HPDE6-E6E7 (cell line): ENCODE measurements around the gene CREB3.

Experiments used
- DNase-seq: peaks from one replicate; pipeline ENCODE4 v3.0.0; 2011; ENCODE audit warnings: missing footprints; ENCODE audit errors: extremely low spot score

The CREB3 gene

GRCh38 chr9:35702696-35703095 lies 29.8 kb upstream of the CREB3 start:
- no peak for DNase-seq

- no peak for DNase-seq
Measured at GRCh38 chr9:35703906-35704672, 28.4 kb upstream of the CREB3 start.

- no peak for DNase-seq
Measured at GRCh38 chr9:35705372-35705771, 27.1 kb upstream of the CREB3 start.

- DNase-seq, result no peak
Measured at GRCh38 chr9:35705836-35706430, 26.5 kb upstream of the CREB3 start.

GRCh38 chr9:35706951-35707350 lies 25.5 kb upstream of the CREB3 start:
- DNase-seq, result no peak

- no peak for DNase-seq
Measured at GRCh38 chr9:35708146-35708545, 24.3 kb upstream of the CREB3 start.

GRCh38 chr9:35710818-35711500 lies 21.5 kb upstream of the CREB3 start:
- DNase-seq, result no peak

- DNase-seq, result no peak
Measured at GRCh38 chr9:35711501-35712428, 20.7 kb upstream of the CREB3 start.

- DNase-seq, result no peak
Measured at GRCh38 chr9:35712762-35713400, 19.6 kb upstream of the CREB3 start.

- DNase-seq, result no peak
Measured at GRCh38 chr9:35713578-35713977, 18.9 kb upstream of the CREB3 start.

GRCh38 chr9:35714123-35714522 lies 18.3 kb upstream of the CREB3 start:
- no peak for DNase-seq

GRCh38 chr9:35714579-35715252 lies 17.8 kb upstream of the CREB3 start:
- no peak for DNase-seq

GRCh38 chr9:35716230-35716629 lies 16.2 kb upstream of the CREB3 start:
- no peak for DNase-seq

- DNase-seq, result no peak
Measured at GRCh38 chr9:35717132-35717870, 15.2 kb upstream of the CREB3 start.

- DNase-seq, result peak; percentile 27
Measured at GRCh38 chr9:35718721-35719511, 13.6 kb upstream of the CREB3 start.

GRCh38 chr9:35719546-35719945 lies 12.9 kb upstream of the CREB3 start:
- DNase-seq, result no peak

GRCh38 chr9:35723426-35723825 lies 9.0 kb upstream of the CREB3 start:
- no peak for DNase-seq

GRCh38 chr9:35723908-35724307 lies 8.6 kb upstream of the CREB3 start:
- no peak for DNase-seq

- DNase-seq, result no peak
Measured at GRCh38 chr9:35725362-35725761, 7.1 kb upstream of the CREB3 start.
